Hematopoietic multipotent progenitor cell treated with erythropoietin and hydrocortisone succinate and interleukin-3 and kit ligand, for 6 days (in vitro differentiated cells): Measurements from ENCODE around the gene MRAP.
"Not testable (repeated sequence)": the region's sequence is repeated elsewhere in the genome, so short reads cannot be mapped to it uniquely, and the experiment has no call there.

Source experiments
- DNase-seq: peaks from one replicate; pipeline ENCODE4 v3.0.0-alpha.2; 2015

The MRAP gene

DNA sequence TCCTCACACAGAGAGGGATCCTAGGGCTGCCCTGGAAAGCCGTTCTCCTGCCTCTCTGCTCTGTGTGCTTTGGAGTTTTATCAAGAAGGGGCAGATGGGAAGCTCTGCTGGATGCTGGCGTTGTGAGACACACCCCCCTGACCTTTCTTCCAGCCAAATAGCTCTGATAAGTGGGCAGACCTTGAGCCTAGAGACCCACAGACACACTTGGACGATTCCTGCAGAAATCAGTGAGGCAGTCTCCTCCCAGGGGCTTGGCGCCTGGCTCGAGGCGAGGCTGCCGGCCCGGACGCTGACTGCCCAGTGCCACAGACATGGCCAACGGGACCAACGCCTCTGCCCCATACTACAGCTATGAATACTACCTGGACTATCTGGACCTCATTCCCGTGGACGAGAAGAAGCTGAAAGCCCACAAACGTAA lies at the start of gene MRAP:
TSS of gene MRAP (plus strand) at position 198 of the 424 bp plus-strand sequence. CDS start at position 315, 117 bp downstream.
- no peak for DNase-seq

DNA sequence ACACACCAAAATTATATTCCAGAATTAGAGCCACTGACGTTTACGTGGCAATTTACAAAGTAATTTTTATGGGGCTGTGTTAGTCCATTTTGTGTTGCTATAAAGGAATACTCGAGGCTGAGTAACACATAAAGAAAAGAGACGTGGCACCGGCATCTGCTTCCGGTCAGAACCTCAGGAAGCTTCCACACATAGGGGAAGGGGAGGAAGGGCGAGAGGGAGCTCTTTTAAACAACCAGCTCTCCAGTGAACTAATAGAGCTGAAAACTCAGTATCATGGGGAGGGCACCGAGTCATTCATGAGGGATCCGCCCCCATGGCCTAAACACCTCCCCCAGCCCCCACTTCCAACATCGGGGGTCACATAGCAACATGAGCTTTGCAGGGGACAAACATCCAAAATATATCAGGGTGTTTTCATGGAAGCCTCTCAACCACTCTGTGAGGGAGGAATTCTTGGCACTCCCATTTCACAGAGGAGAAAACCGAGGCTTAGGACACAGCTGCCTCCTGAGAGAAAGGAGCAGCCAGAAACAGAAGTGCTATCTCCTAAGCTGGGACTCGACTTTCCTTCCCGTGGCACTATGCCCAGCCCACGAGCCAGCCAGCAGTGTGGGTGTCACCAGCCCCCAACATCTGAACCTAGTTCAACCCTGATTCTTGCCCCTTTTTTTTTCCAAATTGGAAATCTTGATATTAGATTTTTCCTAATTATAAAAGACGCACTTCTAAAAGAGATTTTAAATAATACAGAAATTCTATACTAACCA lies 49.0 kb upstream of the MRAP start:
- no peak for DNase-seq

DNA sequence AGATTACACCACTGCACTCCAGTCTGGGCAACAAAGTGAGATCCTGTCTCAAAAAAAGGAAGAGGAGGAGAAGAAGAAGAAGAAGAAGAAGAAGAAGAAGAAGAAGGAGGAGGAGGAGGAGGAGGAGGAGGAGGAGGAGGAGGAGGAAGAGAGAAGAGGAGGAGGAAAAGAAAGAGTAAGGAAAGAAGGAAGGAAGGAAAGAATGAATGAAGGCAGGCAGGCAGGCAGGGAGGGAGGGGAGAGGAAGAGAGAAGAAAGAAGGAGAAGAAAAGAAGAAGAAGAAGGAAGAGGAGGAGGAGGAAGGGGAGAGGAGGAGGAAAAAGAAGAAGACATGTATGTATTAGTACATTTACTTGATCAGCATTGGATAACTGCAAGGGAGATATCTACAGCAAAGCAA lies 46.5 kb upstream of the MRAP start:
- no peak for DNase-seq

DNA sequence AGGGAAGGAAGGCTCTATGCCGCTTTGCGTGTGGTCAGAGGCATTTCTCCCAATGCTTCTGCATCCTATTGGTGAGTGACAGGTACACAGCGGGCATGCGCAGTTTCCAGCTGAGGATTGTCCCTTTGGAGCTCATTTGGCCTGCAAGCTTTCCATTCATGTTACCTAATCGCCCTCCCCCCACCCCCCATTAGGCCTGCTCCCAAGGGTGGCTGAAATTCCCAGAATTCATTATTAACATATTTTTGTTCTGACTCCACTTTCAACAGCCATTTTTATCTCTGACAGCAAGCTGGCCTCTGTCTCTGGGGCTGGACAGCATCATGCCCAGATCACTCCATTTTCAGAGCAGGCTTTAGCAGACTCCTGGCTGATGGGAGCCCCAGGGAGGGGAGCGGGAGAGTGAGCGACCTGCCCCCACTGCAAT lies 45.4 kb upstream of the MRAP start:
- no peak for DNase-seq

DNA sequence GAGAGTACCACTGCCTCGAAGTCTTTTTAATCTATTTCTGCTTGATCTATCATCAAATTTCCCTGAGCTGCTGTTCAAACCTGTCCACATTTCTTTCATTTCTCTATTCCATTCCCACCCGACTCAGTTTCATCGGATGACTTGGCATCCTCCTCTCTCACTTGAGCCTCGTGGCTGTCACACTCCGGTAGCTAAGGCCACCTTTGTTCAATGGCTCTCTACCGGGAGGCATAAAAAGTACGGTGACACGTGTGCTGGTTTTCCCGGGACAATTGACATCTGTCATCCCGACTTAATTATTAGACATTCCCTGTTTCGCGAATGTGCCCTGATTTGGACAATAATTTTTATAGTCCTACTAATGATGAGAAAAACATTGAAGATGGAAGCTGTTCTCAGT lies 42.4 kb upstream of the MRAP start:
- DNase-seq, result no peak

DNA sequence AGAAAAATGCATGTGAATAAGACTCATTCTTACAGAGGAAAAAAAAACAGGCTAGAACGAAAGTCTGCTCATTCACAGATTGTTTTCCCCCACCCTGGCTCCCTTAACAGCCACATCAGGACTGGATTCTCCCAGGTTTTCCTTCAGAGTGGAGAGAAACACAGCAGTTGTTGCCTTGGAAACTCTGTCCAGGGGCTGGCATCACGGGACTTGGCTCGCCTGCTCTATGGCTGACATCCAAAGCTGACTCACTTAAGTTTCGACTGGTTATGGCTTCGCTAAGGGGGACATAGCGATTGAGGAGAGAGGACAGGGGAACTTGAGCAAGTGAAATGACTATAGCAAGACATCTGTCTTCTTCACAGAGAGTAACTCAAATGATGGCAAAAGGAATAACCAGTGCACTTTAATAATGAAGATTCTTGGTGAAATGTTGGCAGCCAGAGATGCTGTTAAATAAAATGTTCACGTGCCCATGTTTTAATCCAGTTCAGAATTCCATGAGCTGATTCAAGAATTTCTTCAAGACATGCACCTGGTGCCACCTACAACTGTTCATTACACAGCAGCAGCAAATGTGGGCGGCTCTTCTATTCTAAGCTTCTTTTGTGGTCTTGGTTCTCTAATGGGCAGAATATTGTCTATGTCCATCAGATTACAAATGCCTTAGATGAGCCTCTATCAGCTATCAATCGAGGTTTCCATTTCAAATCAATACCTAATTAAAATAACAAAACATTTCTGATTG lies 41.6 kb upstream of the MRAP start:
- DNase-seq, result no peak

DNA sequence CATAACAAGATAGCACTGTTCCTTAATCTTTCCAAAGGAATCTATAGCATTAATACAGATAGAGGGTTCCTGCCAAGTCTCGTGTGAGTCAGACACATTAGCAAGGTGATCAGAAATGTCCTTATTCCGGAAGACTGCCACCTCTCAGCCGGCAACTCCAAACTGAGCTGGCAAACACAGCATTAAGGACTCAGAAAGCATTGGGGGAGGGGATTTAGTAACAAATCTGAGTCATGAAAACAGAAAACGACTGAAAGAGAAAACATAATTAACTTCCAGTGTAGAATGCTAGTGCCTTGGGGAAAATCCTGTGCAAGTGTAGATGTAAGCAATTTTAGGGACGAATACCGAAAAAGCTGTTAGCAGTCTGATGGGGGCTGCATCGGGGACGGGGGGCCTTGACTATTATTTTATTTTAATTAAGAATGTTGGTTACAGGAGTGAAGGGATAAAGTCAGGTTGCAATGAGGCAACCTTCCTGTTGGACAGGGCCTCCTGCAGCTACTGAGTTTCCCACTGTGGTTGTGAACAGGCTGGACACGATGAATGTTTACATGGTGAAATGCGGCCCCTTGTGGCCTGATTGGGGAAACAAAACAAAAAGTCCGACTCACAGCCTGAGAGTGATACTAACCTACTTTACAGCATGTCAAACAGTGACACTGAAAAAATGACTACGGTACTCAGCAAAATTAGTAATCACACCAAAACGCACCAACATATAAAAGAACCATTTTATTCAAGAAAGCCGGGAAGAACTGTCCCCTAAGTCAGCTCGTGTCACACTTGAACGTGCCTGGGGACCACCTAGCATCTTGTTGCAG lies 40.5 kb upstream of the MRAP start:
- peak; percentile 87 for DNase-seq

DNA sequence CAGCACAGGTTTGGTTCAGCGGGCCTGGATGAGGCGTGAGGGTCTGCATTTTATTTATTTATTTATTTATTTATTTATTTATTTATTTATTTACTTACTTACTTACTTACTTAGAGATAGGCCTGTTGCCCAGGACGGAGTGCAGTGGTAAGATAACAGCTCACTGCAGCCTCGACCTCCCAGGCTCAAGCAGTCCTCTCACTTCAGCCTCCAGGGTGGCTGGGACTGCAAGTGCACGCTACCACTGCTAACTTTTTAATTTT lies 39.9 kb upstream of the MRAP start:
- DNase-seq, result not testable (repeated sequence)

DNA sequence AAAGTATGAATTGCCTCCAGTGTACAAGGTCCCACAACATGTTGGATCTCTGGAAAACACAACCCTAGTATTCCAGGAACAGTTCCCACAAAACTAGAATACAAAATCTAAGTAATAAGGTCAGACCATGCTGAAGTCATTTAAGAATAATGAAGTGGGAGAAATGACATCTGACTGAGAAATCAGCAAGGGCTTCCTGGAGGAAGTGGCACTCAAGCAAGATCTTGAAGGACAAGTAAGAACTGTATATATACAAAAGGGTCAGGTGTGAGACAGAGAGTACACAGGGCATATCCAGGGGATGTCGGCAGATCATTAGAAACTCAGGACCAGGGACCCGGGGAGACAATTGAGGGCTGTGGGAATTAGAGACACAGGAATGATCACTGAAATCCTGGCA lies 38.5 kb upstream of the MRAP start:
- no peak for DNase-seq

DNA sequence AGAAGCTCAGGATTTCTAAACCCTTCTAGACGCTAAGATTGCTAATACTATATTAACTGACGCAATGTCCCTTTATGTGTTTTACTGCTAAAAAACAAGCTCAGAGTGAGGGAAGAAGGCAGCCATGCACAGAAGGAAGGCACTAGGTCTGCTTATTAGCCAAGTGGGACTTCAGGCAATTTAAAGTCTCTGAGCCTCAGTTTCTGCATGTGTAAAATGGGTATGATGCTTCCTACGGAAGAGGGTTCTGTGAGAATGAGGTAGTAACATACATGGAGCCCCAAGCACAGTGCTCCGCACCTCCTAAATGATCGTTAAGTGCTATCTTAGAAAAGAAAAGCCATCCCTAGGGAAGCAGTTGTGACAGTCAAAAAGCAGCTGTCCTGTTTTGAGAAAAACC lies 36.7 kb upstream of the MRAP start:
- DNase-seq, result no peak

DNA sequence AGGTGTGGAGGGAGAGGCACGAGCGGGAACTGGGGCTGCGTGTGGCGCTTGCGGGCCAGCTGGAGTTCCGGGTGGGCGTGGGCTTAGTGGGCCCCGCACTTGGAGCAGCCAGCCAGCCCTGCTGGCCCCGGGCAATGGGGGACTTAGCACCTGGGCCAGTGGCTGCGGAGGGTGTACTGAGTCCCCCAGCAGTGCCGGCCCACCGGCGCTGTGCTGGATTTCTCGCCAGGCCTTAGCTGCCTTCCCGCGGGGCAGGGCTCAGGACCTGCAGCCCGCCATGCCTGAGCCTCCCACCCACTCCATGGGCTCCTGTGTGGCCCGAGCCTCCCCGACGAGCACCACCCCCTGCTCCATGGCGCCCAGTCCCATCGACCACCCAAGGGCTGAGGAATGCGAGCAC lies 33.3 kb upstream of the MRAP start:
- DNase-seq, result not testable (repeated sequence)

DNA sequence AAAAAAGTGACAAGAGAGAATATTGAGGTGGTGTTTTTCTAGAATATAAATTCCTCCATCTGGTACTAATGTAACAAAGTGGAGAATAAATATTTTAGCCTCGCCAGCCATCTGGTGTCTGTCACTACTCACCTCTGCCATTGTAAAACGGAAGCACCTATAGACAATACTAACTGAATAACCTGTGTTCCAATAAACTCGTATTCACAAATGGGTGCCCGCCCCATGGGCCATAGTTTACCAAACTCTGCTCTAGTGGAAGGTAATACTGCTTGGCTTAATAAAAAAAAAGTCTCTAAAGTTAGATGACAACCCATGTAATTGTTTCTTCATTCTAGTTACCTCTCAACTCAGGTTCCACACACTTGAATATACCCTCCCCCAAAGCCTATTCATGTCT lies 27.9 kb upstream of the MRAP start:
- no peak for DNase-seq

DNA sequence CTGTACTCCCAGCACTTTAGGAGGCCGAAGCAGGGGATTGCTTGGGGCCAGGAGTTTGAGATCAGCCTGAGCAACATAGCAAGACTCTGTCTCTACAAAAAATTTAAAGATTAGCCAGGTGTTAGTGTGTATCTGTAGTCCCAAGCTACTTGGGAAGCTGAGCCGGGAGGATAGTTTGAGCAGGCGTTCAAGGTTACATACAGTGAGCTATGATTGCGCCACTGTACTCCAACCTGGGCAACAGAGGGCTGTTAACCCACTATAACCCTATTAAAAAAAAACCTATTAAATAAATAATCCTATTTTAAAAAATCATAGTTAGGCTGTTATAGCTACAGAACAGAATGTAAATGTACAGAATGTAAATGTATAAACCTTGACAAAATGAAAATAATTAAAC lies 22.0 kb upstream of the MRAP start:
- DNase-seq, result no peak

DNA sequence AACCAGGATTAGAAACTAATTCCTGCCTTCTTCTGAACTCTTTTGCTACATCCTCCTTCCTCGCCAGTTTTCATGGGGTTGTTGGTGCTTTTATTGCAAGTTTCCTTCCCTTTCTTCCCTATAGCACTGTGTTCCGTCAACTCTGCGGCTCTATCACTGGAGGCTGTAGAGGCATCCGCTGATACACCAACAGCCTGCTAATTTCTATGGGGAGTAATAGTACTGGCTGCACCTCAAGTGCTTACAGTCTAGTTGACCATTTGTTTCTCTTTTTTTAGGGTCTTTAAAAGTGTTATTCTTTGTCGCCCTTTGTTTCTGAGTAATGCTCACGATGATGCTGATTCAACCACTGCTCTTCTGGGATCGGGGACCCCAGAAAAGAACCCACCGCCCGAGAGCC lies 20.6 kb upstream of the MRAP start:
- DNase-seq, result peak; percentile 59

DNA sequence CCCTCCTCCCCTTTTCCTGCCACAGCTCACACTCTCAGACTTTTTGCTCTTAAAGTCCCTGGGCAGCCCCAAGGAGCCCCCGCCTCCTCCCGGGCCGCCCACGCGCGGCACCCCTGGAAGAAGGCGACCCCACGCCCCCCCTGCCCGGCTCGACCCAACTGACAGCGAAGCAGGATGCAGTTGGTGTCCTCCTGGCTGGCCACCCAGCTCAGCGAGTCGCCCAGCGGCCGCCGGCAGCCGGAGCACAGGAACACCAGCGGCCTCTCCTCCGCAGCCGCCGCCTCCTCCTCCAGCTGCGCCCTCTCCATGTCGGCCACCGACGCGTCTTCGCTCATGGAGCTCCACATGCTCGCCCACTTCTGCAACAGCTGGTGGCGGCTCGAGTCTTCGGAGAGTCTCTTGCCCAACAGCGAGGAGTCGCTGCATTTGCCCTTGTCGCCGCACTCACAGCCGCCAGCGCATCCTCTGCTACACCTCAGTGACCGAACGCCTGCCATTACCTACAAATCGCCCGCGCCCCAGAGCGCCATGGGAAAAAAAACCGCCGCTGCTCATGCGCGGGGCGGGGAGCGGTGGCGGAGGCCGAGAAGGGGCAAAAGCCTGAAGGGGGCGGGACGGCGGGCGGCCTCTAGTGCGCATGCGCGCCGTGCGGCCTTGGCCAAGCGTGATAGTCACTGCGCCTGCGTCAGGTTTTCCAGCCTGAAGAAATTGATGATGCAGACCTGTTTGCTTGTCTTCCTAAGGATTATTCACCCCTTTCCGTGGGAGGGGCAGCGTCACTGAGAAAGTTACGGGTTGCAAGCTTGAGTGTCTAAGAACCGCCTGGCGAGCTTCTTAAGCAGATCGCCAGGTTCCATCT lies 19.9 kb upstream of the MRAP start, which contains the start of gene MIS18A:
TSS of gene MIS18A (minus strand) at position 532 of the 859 bp plus-strand sequence. CDS start at position 497, 35 bp downstream.
- peak; percentile 96 for DNase-seq

DNA sequence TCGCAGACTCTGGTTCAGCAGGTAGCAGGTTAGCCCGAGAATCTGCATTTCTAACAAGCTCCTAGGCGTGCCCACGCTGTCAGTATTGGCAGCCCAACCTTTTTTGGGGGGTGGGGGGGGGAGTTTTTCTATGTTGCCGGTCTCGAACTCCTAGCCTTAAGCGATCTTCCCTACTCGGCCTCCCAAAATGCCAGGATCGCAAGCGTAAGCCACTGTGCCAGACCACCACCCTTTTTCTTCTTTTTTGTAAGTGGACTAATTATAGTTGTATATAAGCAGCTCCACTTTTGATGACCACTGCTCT lies 19.3 kb upstream of the MRAP start:
- no peak for DNase-seq

DNA sequence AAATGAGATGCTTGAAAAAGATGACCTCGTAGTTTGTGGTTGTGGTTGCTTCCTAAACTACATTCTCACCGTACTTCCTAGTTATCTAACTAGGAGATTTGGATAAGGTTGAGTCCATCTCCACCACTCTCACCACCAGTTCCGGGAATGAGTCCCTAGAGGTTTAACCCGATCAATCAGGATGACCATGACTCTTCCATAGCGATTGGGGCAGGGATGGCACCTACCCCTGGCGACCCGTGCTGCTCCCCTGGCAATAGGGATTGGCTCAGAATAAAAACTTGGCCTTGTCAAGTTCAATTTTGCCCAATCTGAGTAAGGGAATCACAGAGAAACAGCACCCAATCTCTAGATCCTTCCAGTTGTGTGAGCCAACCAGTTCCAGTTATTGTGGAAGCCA lies 17.1 kb upstream of the MRAP start:
- DNase-seq, result no peak

DNA sequence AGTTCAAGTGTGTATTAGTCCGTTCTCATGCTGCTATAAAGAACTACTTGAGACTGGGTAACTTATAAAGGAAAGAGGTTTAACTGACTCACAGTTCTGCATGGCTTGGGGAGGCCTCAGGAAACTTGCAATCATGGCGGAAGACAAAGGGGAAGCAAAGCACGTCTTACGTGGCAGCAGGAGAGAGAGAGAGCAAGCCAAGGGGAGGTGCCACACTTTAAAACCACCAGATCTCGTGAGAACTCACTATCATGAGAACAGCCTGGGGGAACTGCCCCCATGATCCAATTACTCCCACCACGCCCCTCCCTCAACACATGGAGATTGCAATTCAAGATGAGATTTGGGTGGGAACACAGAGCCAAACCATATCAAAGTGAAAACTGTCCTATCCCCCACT lies 15.7 kb upstream of the MRAP start:
- DNase-seq, result no peak

DNA sequence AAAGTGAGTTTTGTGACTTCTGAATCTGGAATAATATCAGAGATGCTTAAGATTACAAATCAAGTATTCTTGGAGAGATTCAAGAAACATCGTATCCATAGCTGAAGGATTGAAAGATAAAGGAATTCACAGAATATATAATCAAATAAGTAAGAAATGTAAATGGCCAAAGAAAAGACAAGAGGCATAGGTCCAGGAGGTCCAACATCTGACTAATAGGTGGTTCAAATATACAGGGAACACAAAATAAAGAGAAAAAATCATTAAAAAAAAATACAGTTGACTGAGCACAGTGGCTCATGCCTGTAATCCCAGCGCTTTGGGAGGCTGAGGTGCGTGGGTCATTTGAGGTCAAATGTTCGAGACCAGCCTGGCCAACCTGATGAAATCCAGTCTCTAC lies 13.2 kb upstream of the MRAP start:
- no peak for DNase-seq

DNA sequence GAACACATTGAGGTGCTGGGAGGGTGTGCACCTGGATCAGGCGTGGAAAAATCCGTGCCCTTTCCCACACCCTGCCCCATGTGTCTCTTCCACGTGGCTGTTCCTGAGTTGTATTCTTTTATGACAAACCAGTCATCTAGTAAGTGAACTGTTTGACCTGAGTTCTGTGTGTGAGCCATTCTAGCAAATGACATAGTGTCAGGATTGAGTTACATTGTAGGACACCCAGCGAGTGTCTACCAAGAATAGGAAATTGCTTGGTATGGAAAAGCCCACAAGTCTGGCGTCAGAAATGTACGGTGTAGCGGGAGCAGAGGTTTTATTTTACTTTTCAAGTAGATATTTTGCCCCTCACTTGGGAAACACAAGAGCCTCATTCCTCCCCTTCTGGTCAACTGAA lies 1.2 kb upstream of the MRAP start:
- no peak for DNase-seq

DNA sequence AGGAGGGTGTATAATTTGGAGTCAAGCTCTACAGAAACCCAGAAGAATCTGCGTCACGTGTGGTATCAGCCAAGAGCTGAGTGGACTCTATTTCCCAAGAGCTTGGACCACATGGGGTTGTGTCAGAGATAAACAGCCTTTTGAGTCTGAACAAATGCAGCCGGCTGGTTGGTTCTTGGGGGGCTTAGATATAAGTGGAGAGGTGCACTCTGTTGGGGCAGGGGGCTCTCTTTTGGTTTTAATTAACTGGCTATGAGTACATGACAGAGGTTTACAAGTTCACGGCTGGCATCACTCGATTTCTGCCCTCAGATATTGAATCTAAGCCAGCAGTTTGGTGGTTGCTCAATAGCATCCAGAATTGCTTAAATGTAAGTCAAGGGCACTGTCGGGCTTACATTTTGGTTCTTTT lies 501 bp upstream of the MRAP start:
- DNase-seq, result no peak

DNA sequence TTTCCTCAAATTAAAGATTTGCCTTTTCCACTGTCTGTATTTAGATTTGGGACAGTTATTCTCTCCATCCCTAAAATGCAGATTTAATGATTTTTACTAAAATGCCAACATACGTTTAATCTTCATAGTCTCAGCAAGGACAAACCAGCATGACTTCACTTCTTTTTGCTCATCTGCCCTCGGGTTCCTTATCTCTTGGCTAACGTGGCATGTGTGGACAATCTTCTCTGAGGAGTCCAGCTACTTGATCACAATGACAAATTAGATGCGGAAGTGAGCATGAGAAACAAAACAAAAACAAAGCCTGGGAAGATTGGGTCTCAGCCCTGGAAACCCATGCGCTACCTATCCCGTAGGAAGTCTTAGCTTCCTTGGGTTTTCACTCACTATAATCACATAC lies 1.0 kb downstream of the MRAP start:
- no peak for DNase-seq

DNA sequence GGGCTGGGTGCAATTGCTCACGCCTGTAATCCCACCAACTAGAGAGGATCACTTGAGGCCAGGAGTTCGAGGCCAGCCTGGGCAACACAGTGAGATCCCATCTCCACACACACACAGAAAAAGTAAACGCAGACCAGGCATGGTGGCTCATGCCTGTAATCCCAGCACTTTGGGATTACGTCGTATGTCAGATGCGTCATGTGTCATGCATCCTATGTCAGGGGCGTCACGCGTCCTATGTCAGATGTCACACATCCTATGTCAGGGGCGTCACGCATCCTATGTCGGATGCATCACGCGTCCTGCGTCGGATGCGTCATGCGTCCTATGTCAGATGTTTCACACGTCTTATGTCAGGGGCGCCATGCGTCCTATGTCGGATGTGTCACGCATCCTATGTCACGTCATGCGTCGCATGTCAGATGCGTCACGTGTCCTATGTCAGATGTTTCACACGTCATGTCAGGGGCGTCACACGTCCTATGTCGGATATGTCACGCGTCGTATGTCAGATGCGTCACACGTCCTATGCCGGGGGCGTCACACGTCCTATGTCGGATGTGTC lies 1.5 kb downstream of the MRAP start:
- no peak for DNase-seq
